ENCODE data around the gene ATXN7L1.
"Not testable (repeated sequence)": the region's sequence is repeated elsewhere in the genome, so short reads cannot be mapped to it uniquely, and the experiment has no call there.

The ATXN7L1 gene

GRCh38 chr7:105890290-105890997, 14.0 kb upstream of the ATXN7L1 start:
- no peak for DNase-seq

GRCh38 chr7:105887569-105888189, 11.3 kb upstream of the ATXN7L1 start:
- DNase-seq: no peak

- DNase-seq: no peak
Measured at GRCh38 chr7:105886776-105887175, 10.4 kb upstream of the ATXN7L1 start.

DNA sequence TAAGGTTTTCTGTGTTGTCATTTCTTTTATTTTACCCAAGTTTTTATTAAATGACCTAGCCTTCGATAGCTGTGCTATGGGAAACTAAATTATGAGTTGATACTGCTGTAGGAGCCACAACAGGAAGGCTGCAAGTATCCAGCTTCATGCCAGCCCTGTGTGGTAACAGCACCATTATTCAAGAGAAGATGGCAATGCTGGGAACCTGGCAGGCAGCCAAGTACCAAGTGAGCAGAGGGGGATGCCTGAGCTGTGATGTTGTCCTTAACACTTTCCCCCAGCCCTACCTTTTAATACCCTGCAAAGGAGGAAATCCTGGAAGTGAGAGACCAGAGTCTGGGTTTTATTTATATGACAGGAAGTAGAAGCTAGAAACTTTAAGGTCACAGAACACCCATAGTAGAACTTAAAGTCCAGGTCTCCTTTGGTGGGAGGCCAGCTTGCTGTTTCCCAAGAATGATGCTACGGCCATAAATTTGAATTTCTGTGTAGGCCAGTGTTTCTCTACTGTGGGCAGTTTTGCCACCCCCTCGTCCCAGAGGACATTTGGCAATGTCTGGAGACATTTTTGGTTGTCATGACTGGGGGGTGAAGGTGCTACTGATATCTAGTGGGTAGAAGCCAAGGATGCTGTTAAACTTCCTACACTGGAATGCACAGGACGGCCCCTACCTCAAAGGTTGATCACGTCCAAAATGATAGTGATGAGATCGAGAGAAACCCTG, 9.2 kb upstream of the ATXN7L1 start:
- no peak for DNase-seq

DNA sequence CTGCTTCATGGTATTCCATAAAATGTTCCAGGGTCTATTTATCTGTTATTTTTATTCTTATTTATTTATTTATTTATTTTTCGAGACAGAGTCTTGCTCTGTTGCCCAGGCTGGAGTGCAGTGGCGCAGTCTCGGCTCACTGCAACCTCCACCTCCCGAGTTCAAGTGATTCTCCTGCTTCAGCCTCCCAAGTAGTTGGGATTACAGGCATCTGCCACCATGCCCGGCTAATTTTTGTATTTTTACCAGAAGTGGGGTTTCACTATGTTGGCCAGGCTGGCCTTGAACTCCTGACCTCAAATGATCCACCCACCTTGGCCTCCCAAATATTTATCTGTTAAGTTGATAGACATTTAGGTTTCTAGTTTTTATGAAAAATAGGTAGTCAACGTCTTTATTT, 6.8 kb upstream of the ATXN7L1 start:
- not testable (repeated sequence) for DNase-seq

- no peak for DNase-seq
Measured at GRCh38 chr7:105881439-105881838, 5.0 kb upstream of the ATXN7L1 start.

DNA sequence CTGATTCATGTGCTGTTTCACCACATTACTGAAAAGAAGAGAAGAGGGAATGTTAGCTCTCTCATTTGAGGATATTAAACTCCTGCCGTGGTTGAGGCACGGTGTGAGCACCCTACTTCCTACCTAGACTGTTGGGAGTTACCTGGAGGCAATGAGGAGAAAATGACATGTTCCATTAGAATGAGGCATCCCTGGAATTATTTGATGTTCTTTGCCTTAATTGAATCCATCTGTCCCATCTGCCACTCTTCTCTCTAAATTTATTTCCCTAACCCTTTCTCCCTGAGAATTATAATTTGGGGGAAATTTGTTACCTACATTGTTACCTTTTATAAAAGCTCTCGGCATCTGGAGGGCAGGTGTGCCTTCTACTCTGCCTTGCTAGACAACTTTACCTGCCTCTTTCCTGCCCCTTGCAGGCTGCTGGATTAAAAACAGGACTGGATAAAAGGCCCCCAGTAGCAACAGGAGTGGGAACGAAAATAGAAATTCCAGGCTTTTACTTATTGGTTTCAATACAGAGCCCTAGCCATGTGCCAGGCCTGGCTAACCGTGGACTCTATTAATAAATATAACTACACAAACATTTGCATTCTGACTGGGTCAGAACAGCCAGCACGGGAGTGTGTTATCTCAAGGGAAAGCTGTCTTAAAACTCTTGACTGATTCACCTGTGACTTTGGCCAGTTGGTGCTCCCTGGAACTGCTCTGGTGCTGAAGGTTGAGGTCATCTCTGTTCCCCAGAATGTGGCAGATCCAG, 4.4 kb upstream of the ATXN7L1 start:
- peak; percentile 37 for DNase-seq

DNA sequence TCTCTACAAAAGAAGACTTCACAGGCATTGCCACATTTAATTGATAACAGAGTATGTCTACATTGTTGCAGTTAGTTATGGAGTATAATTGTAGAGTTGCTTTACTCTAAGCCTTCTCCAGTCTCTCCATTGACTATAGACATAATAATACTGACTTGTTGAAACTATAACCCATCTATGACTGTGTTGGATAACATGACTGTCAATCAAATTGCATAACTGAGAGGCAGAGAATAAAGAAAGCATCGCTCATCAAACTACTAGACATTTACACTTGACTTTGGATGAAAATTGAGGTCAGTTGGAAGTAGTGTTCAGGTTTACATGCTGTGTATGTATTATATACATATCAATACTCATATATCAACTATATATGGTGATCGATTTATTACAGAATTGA, 3.4 kb upstream of the ATXN7L1 start:
- DNase-seq: no peak

- DNase-seq: peak; percentile 11
Measured at GRCh38 chr7:105878746-105879605, 2.6 kb upstream of the ATXN7L1 start.

GRCh38 chr7:105877736-105878135, 1.3 kb upstream of the ATXN7L1 start:
- no peak for DNase-seq

DNA sequence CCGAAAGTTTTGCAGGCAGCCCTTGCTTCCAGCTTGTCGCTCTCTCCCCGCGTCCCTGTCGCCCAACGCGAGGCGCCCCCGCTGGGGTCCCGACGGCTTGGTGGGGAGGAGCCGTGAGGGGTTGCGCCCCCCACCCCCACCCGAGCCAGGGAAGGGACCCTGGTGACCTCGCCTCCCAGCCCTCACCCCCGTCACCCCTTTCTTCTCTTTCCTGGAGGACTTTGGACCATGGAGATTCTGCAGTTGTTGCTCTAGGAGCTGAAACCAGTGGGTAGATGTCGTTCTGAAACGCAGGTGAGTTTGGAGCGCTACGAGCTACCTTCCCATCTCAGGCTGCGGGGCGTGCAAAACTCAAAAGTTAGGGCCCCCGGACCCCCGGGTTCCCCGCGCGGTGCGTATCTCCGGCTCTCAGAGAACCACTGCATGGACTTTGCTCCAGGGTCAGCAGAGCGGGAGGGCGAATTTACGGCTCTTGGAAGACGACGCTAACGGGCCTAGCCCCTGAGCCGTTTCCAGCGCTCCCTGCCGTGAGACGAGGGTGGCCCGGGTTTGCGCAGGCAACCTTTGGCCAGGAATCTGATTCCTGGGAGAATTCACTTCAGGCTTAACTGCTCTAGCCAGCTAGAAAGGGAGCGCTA, 684 bp upstream of the ATXN7L1 start:
- DNase-seq: peak; percentile 90

- no peak for DNase-seq
Measured at GRCh38 chr7:105875505-105875904, 894 bp downstream of the ATXN7L1 start.

- no peak for DNase-seq
Measured at GRCh38 chr7:105874055-105874454, 2.3 kb downstream of the ATXN7L1 start.

- no peak for DNase-seq
Measured at GRCh38 chr7:105872491-105872890, 3.9 kb downstream of the ATXN7L1 start.

- DNase-seq: no peak
Measured at GRCh38 chr7:105871142-105871541, 5.3 kb downstream of the ATXN7L1 start.

DNA sequence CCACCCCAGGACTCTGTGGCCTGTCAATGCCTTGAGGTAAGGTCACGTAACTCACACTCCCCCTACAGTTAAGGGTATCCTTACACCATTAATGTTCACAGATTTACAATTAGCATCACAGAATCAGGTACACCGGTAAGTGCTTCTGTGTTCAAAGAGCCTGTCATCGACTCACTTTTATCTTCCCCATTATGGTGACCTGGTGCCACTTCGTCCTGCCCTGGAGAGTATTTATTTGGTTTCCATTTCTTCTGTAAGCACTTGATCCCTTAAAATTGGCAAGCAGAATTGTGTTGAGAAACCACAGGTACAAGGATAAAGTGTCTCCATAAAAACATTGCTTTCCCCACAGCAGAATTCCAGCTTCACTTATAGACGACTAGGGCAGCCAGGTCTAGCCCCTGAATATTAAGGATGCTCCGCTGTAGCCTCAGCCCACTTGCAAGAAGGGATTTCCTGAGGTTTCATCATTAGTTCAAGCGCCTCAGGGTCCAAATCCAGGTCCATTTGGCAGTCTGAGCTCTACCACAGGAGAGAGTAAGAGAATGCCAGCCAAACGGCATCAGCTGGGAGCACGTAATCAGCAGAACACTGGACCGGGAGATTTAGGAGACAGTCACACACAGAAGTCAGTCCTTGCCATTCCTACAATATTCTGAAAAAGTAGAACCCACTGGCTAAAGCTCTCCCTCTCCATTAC, 10.1 kb downstream of the ATXN7L1 start:
- DNase-seq: no peak

DNA sequence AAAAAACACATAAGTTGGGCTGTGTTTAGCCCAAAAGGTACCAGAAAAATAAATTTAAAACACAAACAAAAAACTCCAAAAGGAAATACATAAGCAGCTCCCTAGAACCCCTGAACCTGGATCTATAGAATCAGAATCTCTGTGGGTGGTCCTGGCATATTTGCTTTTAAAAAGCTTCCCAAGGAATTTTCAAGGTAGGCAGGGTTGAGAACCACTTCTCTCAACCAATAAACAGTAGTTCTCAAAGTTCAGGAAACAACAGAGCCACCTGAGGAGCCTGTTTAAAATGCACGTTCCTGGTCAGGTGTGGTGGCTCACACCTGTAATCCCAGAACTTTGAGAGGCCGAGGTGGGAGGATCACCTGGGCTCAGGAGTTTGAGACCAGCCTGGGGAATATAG, 12.5 kb downstream of the ATXN7L1 start:
- DNase-seq: no peak

DNA sequence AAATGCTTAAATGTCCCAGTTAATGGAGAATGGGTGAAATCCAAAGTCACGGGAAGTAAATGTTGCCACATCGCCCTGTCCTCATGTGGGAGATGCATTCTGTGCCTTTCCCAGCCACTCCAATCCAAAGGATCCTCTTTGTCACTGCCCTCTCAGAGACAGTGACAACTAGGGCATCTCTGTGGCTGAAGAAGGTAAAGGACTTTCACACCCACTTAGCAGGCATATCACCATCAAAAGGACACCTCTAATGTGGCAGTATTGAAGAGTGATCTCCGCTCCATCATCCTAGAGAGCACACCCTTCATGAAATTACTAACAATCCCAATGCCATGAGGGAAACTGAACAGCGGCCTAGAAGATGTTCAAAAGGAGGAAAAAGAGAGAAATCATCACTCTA, 13.6 kb downstream of the ATXN7L1 start:
- no peak for DNase-seq

DNA sequence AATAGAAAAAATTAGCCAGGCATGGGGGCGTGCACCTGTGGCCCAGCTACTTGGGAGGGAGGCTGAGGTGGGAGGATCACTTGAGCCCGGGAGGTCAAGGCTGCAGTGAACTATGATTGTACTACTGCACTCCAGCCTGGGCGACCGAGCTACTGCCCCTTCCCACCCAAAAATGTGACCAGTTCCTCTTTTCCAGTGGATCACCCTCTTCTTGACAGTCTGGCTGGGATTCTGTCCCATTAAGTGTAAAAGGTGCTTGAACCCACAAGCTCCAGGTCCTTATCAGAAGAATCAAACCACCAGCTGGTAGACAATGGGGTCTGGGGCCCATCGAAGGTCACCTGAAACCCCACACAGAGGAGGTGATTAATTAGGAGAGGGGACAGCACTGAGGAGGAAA, 14.1 kb downstream of the ATXN7L1 start:
- DNase-seq: no peak

DNA sequence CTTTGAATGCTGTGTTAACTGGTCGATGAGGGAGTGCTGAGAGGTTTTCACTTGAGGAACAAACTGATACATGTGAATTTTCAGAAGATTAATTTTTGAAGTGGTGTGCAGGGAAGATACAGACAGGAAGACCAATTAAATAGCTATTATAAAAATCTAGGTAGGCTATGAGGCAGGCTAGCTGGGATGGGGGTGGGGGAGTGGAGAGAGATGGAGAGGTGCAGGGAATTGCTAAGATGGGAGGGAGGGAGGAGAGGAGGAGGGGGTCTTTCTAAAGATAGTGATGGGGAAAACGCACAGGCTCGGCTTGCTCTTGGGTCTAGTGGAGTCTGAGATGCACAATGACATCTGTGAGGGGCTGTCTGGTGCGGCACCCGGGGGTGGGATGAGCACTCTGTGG, 15.2 kb downstream of the ATXN7L1 start:
- DNase-seq: no peak

DNA sequence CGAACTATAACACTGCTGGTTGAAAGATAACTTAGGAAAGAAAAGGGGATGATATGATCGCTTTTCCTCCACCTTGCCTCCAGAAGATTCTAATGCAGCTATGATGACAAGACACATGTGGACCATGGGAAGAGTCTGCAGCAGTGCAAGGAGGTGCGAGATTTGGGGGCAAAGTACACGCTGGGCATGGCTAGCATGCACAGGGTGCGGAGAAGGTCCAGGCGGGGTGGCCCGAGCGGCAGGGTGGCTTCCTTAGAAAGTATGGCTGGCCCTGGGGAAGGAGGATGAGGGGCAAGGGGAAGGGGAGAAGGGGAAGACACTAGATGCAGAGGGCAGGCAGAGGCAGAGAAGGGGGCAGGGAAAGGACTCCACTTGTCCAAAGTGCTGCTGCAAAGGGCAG, 15.6 kb downstream of the ATXN7L1 start:
- DNase-seq: no peak

Data from NCI-H526 treated with DMSO at 0.1 percent for 48 hours (cell line).